ENCODE measurements around the gene PTPRH.

- TF ChIP-seq CTCF (conservative IDR thresholded peaks at IDR 0.05) (no peak), ZFX (IDR thresholded peaks at IDR 0.05) (no peak)
These were observed 21.0 kb upstream of the PTPRH start for GRCh38 chr19:55230329-55230728.

Data from C4-2B (cell line).